HG03045 (cell line): ENCODE measurements around the gene COL4A2.

Experiments
- ATAC-seq: cut with Tn5 transposase; IDR thresholded peaks from one replicate; pipeline ENCODE4 v1.9.1; 2021; ENCODE audit warnings: mild to moderate bottlenecking, moderate library complexity; ENCODE audit not compliant: unreplicated experiment

COL4A2 gene

GRCh38 chr13:110562036-110562597 lies 255.0 kb downstream of the COL4A2 start:
- no peak for ATAC-seq
